HG03196 (cell line): ENCODE measurements around the gene PARP3.

ENCODE experiments used
- ATAC-seq: cut with Tn5 transposase; IDR thresholded peaks from one replicate; pipeline ENCODE4 v1.9.1; 2021; ENCODE audit not compliant: unreplicated experiment

Gene PARP3

GRCh38 chr3:51947215-51947900, 5.2 kb downstream of the PARP3 start:
- no peak for ATAC-seq

- ATAC-seq, result no peak
These were observed 5.9 kb downstream of the PARP3 start for GRCh38 chr3:51948016-51948580.

GRCh38 chr3:51949121-51949520, 7.0 kb downstream of the PARP3 start:
- ATAC-seq, result no peak

DNA sequence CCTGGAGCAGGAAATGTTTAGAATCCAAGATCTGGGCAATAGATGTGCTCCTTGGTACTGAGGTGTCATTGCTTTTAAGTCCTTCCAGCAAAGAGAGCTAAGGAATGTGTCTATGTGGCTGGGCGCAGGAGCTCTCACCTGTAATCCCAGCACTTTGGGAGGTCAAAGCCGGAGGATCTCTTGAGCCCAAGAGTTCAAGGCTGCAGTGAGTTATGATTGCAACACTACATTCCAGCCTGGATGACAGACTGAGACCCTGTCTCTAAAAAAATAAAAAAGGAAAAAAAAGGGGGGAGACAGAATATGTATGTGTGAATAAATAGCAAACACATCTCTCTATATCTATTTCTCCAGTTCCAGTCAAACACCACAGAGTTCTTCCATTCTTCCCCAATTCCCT, 8.7 kb downstream of the PARP3 start:
- no peak for ATAC-seq

GRCh38 chr3:51953445-51953844, 11.3 kb downstream of the PARP3 start:
- no peak for ATAC-seq

DNA sequence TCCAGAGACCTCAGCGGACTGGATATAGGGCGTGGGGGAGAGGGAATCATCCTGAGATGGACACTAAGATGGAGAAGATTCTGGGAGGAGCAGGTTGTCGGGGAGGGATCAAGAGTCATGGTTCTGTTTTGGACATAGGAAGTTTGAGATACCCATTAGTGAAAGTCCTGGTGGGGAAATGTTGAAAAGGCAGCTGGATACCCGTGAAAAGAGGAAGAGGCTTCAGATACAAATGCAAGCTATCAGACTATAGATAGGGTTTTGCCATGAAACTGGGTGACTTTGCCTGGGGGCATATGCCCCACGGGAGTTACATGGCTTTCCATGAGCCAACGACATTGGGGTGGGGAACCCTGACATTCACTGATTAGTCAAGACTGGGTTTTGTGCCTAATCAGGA, 11.9 kb downstream of the PARP3 start:
- ATAC-seq, result no peak

- no peak for ATAC-seq
These were observed 12.6 kb downstream of the PARP3 start for GRCh38 chr3:51954713-51955112.

DNA sequence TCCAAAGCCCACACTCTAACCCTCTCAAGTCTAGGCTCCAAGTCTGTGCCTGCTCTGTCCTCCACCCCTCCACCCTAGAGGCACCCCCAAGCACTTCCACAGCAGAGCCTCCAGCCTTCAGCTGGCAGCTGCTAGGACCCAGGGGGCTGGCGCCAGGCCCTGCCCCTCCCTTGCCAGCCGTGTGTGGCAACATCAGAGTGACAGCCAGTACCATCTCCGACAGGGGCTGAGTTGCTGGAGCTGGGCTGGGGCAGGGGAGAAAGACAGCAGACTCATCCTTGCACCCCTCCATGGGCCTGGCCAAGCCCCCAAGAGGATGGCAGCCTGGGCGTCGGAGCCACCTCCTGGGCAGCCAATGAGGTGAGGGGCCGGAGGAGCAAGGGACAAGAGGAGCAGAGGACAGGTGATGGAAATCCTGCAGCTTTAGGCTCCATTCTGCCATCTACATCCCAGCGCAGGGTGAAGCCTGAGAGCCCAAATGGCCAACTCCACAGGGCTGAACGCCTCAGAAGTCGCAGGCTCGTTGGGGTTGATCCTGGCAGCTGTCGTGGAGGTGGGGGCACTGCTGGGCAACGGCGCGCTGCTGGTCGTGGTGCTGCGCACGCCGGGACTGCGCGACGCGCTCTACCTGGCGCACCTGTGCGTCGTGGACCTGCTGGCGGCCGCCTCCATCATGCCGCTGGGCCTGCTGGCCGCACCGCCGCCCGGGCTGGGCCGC, 13.2 kb downstream of the PARP3 start, which contains the start of gene GPR62:
GPR62 (plus strand) TSS at position 207 of the 718 bp plus-strand sequence; CDS start at position 479, 272 bp downstream.
- ATAC-seq, result no peak

GRCh38 chr3:51955893-51956770, 14.0 kb downstream of the PARP3 start:
- no peak for ATAC-seq

- ATAC-seq, result no peak
These were observed 15.5 kb downstream of the PARP3 start for GRCh38 chr3:51957520-51958205.

- no peak for ATAC-seq
These were observed 16.7 kb downstream of the PARP3 start for GRCh38 chr3:51958603-51959521.

DNA sequence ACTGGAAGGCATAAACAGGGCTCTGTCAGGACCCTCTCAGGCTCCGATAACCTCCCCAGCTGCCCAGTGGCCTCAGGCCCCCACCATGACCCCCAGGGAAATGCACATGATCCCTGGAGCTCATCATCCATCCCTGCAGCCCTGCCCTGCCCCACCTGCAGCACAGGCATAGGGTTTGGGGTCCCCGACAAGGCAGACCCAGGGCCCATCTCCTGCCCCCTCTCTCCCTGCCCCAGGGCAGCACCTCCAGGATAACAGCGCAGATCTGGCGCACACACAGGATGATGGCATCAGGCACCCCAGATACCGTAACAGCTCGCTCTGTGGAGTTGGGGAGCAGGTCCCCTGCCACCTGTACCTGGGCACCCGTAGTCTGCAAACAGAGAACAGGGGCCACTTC, 17.5 kb downstream of the PARP3 start:
- ATAC-seq, result no peak

GRCh38 chr3:51960386-51960785, 18.2 kb downstream of the PARP3 start:
- no peak for ATAC-seq

DNA sequence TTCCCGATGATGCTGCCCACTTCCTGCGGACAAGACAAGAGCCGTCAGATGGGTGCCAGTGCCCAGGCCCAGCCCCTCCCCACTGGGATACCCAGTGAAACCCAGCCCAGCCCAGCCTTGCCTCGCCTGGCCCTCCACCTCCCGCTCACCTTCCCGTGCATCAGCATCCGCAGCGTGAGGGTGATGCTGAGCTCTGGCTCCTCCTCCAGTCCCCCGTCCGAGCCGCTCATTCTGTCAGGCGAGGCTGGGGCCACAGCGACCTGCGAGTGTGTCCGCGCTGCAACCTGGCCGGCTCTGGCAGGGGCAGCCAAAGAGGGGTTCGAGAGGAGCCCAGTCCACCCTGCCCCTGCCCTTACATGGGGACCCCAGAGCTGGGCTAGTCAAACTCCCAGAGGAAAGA, 18.8 kb downstream of the PARP3 start:
- ATAC-seq, result no peak

DNA sequence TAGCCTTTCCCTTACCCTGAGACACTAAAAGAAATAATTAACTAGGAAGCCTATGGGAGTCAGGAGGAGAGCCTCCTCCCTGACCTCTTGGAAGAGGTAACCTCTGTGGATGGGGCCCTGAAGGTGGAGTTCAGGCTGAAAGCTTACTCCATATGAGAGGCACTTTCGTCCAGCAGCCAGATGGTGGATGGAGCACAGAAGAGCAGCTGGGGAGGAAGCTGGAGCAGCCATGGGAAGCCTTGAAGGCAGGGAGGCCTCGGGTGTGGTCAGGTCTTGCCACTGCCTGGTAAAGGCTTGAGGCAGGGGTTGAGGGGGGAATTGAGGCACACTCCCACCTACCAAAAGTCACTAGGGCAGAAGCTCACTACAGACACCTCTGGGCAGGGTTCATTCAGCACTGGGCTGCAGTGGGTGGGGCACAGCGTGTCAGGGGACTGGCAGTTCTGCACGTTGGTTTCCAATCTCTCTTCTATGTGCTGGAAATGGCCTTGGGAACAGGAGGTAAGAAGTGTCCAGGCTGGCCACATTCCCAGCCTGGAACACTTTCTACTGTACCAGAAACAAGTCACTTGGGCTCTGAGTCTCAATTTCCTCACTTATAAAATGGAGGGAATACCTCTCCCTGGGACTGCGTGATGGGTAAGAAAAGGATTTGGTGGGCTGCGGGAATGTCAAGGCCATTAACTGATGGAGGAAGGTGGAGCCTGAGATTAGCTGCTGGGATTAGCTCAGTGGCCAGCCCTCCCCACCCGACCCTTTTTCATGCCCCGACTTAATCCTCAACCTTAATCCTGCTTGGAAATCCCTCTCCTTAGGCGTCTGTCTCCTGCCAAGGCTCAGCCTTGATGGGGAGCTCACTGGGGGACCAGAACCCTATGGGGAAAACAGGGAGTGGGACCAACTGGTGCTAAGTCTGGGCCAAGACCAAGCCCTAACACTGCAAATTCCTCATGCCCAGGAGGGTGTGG, 19.7 kb downstream of the PARP3 start:
- ATAC-seq, result no peak

GRCh38 chr3:51962854-51963530, 20.8 kb downstream of the PARP3 start:
- ATAC-seq, result no peak

- no peak for ATAC-seq
These were observed 21.8 kb downstream of the PARP3 start for GRCh38 chr3:51963951-51964451.

- no peak for ATAC-seq
These were observed 22.4 kb downstream of the PARP3 start for GRCh38 chr3:51964521-51964920.
